K562 (cell line): ENCODE results near the gene HBB. TPM values are rescaled to one million over a fixed set of nuclear protein-coding genes. Genes with fewer than 3 reads are reported as not detected.

Experiments used
- ATAC-seq: fragments of 200-7000 bp; cut with Tn5 transposase; 3 replicates; pipeline ENCODE4 v1.9.1; 2020; ENCODE audit warnings: moderate library complexity
- BruUV-seq: library from RNA; stranded (reverse); fragments of 400-500 nt; replicated peaks from 2 replicates; lab custom pipeline; 2021; lab: Mats Ljungman, UMichigan
- CTCF ChIA-PET: fragments of 300-600 bp; formaldehyde crosslinking; extraction: SDS; loops from one replicate; lab custom pipeline; 2021; ENCODE audit warnings: low intra/inter-chr PET ratio; lab: Yijun Ruan, JAX
- POLR2A ChIA-PET: fragments of 300-600, 350-650 bp; sonication (Branson Sonifier 250); formaldehyde crosslinking; extraction: SDS; loops from one replicate; lab custom pipeline; 2021; ENCODE audit warnings: antibody characterized with exemption, inconsistent platforms; lab: Yijun Ruan, JAX
- DNase-seq, 4 experiments: peaks; one replicate each; pipeline versions ENCODE4 v3.0.0 to v3.0.0-alpha.2; 2011 to 2018; ENCODE audit warnings: low spot score in 3 of 4, mixed read lengths in 3 of 4; ENCODE audit errors: extremely low read depth in 1 of 4
- FAIRE-seq: peaks from 2 replicates; lab custom pipeline; 2011; peaks lifted over from hg19 to GRCh38; lab: Jason Lieb, UNC
- H2AFZ ChIP-seq: 2 replicates; pipeline ENCODE4 v1.6.0; 2011; ENCODE audit warnings: low read depth, low read length, control low read depth, inconsistent platforms
- H3K27ac ChIP-seq: fragments of 200-600 bp; 3 replicates; pipeline ENCODE4 v1.8.0; 2011; ENCODE audit warnings: low read depth, mild to moderate bottlenecking, control low read depth, inconsistent platforms, low read length, moderate library complexity, mixed read lengths; ENCODE audit errors: extremely low read depth
- H3K27me3 ChIP-seq, 2 experiments: fragments of 300-600 bp in 1 of 2; 2 replicates in 1 of 2; 3 replicates in 1 of 2; pipeline versions ENCODE4 v1.6.0 to v1.8.0; 2011; ENCODE audit warnings: inconsistent platforms in 2 of 2, low read length in 2 of 2, mild to moderate bottlenecking in 1 of 2, mixed read lengths in 1 of 2, moderate library complexity in 1 of 2; ENCODE audit not compliant: control insufficient read depth in 2 of 2, insufficient read depth in 2 of 2
- H3K36me3 ChIP-seq: fragments of 300-600 bp; 3 replicates; pipeline ENCODE4 v1.8.0; 2011; ENCODE audit warnings: mild to moderate bottlenecking, low read length, inconsistent platforms; ENCODE audit not compliant: control insufficient read depth, insufficient read depth
- H3K4me1 ChIP-seq, 2 experiments: fragments of 200-600 bp in 1 of 2; replicated peaks in 1 of 2; 2 replicates in 1 of 2; 3 replicates in 1 of 2; pipeline versions ENCODE4 v1.5.1 to v1.8.0; 2011; ENCODE audit warnings: inconsistent platforms in 2 of 2, low read length in 2 of 2, mild to moderate bottlenecking in 1 of 2, mixed read lengths in 1 of 2, moderate library complexity in 1 of 2; ENCODE audit not compliant: control insufficient read depth in 2 of 2, insufficient read depth in 2 of 2
- H3K4me2 ChIP-seq: 2 replicates; pipeline ENCODE4 v1.6.1; 2011; ENCODE audit warnings: low read length, control low read depth, inconsistent platforms, mixed read lengths; ENCODE audit not compliant: insufficient read depth
- H3K4me3 ChIP-seq: fragments of 200-600 bp; sonication (generic), shearing (Covaris generic); 2 replicates; pipeline ENCODE4 v1.5.1; 2016; ENCODE audit warnings: control low read depth, inconsistent platforms
- H3K79me2 ChIP-seq: fragments of 200-600 bp; 3 replicates; pipeline ENCODE4 v1.8.0; 2011; ENCODE audit warnings: low read length, inconsistent platforms; ENCODE audit not compliant: control insufficient read depth, insufficient read depth
- H3K9ac ChIP-seq, 2 experiments: 2 replicates each; pipeline versions ENCODE4 v1.6.0 to v1.6.1; 2011; ENCODE audit warnings: low read depth in 2 of 2, low read length in 2 of 2, control low read depth in 1 of 2, inconsistent platforms in 1 of 2, mild to moderate bottlenecking in 1 of 2, mixed read lengths in 1 of 2; ENCODE audit not compliant: insufficient read depth in 1 of 2
- H3K9me1 ChIP-seq: one replicate; pipeline ENCODE4 v1.6.0; 2011; ENCODE audit warnings: inconsistent platforms, mild to moderate bottlenecking, low read length, moderate library complexity; ENCODE audit not compliant: control insufficient read depth, insufficient read depth
- H3K9me3 ChIP-seq: replicated peaks from 2 replicates; pipeline ENCODE4 v1.5.1; 2011; ENCODE audit warnings: low read depth, low read length, inconsistent platforms; ENCODE audit not compliant: control insufficient read depth, insufficient read depth
- H4K20me1 ChIP-seq: replicated peaks from 2 replicates; pipeline ENCODE4 v1.6.1; 2011; ENCODE audit warnings: low read length, inconsistent platforms, mixed read lengths; ENCODE audit not compliant: control insufficient read depth, insufficient read depth
- BCL6 ChIP-seq: fragments of 250-450 bp; sonication (Bioruptor Pico); IDR thresholded peaks from 2 replicates; pipeline ENCODE4 v1.4.0; 2020
- BMI1 ChIP-seq: fragments of 150-350 bp; IDR thresholded peaks from 2 replicates; pipeline ENCODE4 v1.6.1; 2014; ENCODE audit warnings: low read length
- FOXK2 ChIP-seq, 2 experiments: fragments of 450-650 bp; IDR thresholded peaks in 1 of 2; conservative IDR thresholded peaks in 1 of 2; 2 replicates each; pipeline ENCODE4 v1.6.1; 2016; ENCODE audit warnings: low read depth in 2 of 2, mild to moderate bottlenecking in 1 of 2
- GATAD2A ChIP-seq: fragments of 450-650 bp; IDR thresholded peaks from 2 replicates; pipeline ENCODE4 v1.6.1; 2017
- KDM1A ChIP-seq, 2 experiments: fragments of 450-650 bp; IDR thresholded peaks; 2 replicates each; pipeline ENCODE4 v1.6.1; 2016; ENCODE audit warnings: mild to moderate bottlenecking in 2 of 2
- MAFK ChIP-seq: IDR thresholded peaks from 2 replicates; pipeline ENCODE4 v1.6.1; 2011; ENCODE audit warnings: low read length, improper control_type of control experiment
- POLR2AphosphoS5 ChIP-seq: IDR thresholded peaks from 2 replicates; pipeline ENCODE4 v1.6.1; 2011; ENCODE audit warnings: mild to moderate bottlenecking, low read depth, low read length, moderate library complexity; ENCODE audit not compliant: control insufficient read depth, insufficient read depth
- PPARD ChIP-seq: fragments of 250-450 bp; sonication (Bioruptor Pico); IDR thresholded peaks from 2 replicates; pipeline ENCODE4 v1.8.0; 2022; ENCODE audit warnings: inconsistent platforms, mild to moderate bottlenecking, moderate library complexity
- PTBP1 ChIP-seq: fragments of 200-400 bp; formaldehyde crosslinking; IDR thresholded peaks from 2 replicates; pipeline ENCODE4 v1.6.1; 2017; ENCODE audit warnings: low read depth, low read length
- RBM14 ChIP-seq: fragments of 200-400 bp; formaldehyde crosslinking; IDR thresholded peaks from 2 replicates; pipeline ENCODE4 v1.6.1; 2018; ENCODE audit warnings: low read depth, mild to moderate bottlenecking, low read length, moderate library complexity, borderline replicate concordance; ENCODE audit not compliant: insufficient read depth
- SMAD2 ChIP-seq: fragments of 150-350 bp; IDR thresholded peaks from 2 replicates; pipeline ENCODE4 v1.6.1; 2014; ENCODE audit warnings: low read depth, mild to moderate bottlenecking, low read length
- ZEB2 ChIP-seq: fragments of 450-650 bp; IDR thresholded peaks from 2 replicates; pipeline ENCODE4 v1.6.1; 2016
- ZNF134 ChIP-seq: fragments of 250-450 bp; sonication (Bioruptor Pico); conservative IDR thresholded peaks from 2 replicates; pipeline ENCODE4 v1.4.0; 2020
- ZNF263 ChIP-seq: sonication (generic); formaldehyde crosslinking; IDR thresholded peaks from 2 replicates; pipeline ENCODE4 v1.8.0; 2022; ENCODE audit warnings: mild to moderate bottlenecking, missing genetic modification reagents, borderline replicate concordance
- ZNF57 ChIP-seq: fragments of 450-650 bp; formaldehyde crosslinking; IDR thresholded peaks from 2 replicates; pipeline ENCODE4 v1.4.0; 2020; ENCODE audit warnings: mild to moderate bottlenecking, moderate library complexity
- WGBS: fragments of 100-300 bp; shearing (Covaris generic); methylation state at CpG from one replicate; pipeline ENCODE4 v1.1.6; 2016; ENCODE audit warnings: low coverage, mixed read lengths; ENCODE audit not compliant: insufficient coverage; ENCODE audit errors: missing lambda C conversion rate; 5-methylcytosine and 5-hydroxymethylcytosine counted together
- in situ Hi-C: fragments of 300-500 bp; cut with MboI; formaldehyde crosslinking; loops from 4 replicates; pipeline ENCODE4 v1.15.0; 2018; ENCODE audit warnings: inconsistent platforms, mixed read lengths
- intact Hi-C: fragments of 100-400 bp; cut with micrococcal nuclease; formaldehyde crosslinking; loops from 2 replicates; pipeline ENCODE4 v1.14.2; 2022
- polyA plus RNA-seq, 8 experiments: library from polyadenylated mRNA; depleted of rRNA in 4 of 8; stranded (reverse) in 5 of 8; unstranded in 3 of 8; fragments of >200 nt; fragmentation: Nextera tagmentation in 2 of 8; fragmentation: Illumina TruSeq in 1 of 8; extraction: Ambion mirVana in 2 of 8; extraction: Trizol in 1 of 8; gene quantifications; 2 replicates each; pipeline versions ENCODE4 v1.2.1 to v1.2.3, GENCODE V29; 2011 to 2014; ENCODE audit warnings: inconsistent platforms in 1 of 8, missing spikeins in 1 of 8
- total RNA-seq, 7 experiments: library from RNA; depleted of rRNA in 6 of 7; stranded (reverse); fragments of >200 nt in 6 of 7; fragmentation: Illumina TruSeq in 2 of 7; extraction: Trizol in 2 of 7; gene quantifications; 2 replicates each; pipeline versions ENCODE4 v1.2.1 to v1.2.3, GENCODE V29; 2011 to 2021; ENCODE audit warnings: low replicate concordance in 1 of 7
- TF ChIP-seq, protein P1 (sequence below), 2 experiments: fragments of 450-650 bp; IDR thresholded peaks; 2 replicates each; pipeline ENCODE4 v1.6.1; 2018; ENCODE audit warnings: mild to moderate bottlenecking in 2 of 2, low read depth in 1 of 2; ENCODE audit not compliant: partially characterized antibody in 2 of 2
- TF ChIP-seq, protein P2 (sequence below): fragments of 250-450 bp; sonication (Bioruptor Pico); IDR thresholded peaks from 2 replicates; pipeline ENCODE4 v1.5.0; 2020; ENCODE audit warnings: mild to moderate bottlenecking, borderline replicate concordance

HBB gene
- total and polyA plus RNA-seq, 9 of the 15 experiments (the other 6 are each of a cell fraction or from before 2014, with no cell fraction given), result 0.33 to 3.4 (median 1.2) TPM; not detected in 2

DNA sequence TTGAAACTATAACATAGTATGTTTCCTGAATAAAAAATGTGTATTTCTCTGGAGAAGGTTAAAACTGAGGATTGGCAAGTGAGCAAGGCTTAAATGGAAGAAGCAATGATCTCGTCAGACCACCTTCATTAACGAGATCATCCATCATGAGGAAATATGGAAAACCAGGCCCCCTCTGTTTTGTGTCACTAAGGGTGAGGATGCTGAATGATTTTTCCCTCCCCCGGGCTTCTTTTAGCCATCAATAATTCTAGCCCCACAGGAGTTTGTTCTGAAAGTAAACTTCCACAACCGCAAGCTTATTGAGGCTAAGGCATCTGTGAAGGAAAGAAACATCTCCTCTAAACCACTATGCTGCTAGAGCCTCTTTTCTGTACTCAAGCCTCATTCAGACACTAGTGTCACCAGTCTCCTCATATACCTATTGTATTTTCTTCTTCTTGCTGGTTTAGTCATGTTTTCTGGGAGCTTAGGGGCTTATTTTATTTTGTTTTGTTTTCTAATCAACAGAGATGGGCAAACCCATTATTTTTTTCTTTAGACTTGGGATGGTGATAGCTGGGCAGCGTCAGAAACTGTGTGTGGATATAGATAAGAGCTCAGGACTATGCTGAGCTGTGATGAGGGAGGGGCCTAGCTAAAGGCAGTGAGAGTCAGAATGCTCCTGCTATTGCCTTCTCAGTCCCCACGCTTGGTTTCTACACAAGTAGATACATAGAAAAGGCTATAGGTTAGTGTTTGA lies 48.7 kb upstream of the HBB start:
- in situ Hi-C loops (no loop called here), intact Hi-C loops (no loop called here)
- CTCF ChIA-PET, result no interaction called here
- H3K9me3 ChIP-seq, result no peaks in the 10 kb centered on the region
- peak overlapping the region; percentile 74 for H3K4me2 ChIP-seq
- peak; percentile 90 for FAIRE-seq
- H3K36me3 ChIP-seq, result peaks cover 33% of the 10 kb centered on the region
- WGBS, result 4% methylated on average over 6 of the region's 6 CpGs
- H3K27me3 ChIP-seq, result no peaks in the 10 kb centered on the region
- POLR2A ChIA-PET, result interaction anchor here (0.6 to 7.3 kb wide), 13 partner anchors 7 to 1652 kb away, joined by 3 to 55 read pairs (median 3); partner anchors contain the start of genes HBE1, HBG1 and HBG2
- peaks cover 34 to 80% of the 10 kb centered on the region in 2 experiments for H3K4me1 ChIP-seq
- peaks cover 68% of the 10 kb centered on the region for H3K79me2 ChIP-seq
- no peak overlapping the region for H2AFZ ChIP-seq
- H3K4me3 ChIP-seq, result peak overlapping the region; percentile 20; the same call in 1 of the 2 replicates
- H3K9ac ChIP-seq, result peak overlapping the region in 1 of 2 experiments; percentile 54; a peak in 2 of 4 replicates
- ATAC-seq, result peak; percentile 93
- no peaks in the 10 kb centered on the region for H4K20me1 ChIP-seq
- no TSS peak for BruUV-seq
- peak overlapping the region; percentile 87 for H3K27ac ChIP-seq
- no peaks in the 10 kb centered on the region for H3K9me1 ChIP-seq
- DNase-seq, result peak; percentile 76 to 95 (median 83)
- TF ChIP-seq, protein P1, sequence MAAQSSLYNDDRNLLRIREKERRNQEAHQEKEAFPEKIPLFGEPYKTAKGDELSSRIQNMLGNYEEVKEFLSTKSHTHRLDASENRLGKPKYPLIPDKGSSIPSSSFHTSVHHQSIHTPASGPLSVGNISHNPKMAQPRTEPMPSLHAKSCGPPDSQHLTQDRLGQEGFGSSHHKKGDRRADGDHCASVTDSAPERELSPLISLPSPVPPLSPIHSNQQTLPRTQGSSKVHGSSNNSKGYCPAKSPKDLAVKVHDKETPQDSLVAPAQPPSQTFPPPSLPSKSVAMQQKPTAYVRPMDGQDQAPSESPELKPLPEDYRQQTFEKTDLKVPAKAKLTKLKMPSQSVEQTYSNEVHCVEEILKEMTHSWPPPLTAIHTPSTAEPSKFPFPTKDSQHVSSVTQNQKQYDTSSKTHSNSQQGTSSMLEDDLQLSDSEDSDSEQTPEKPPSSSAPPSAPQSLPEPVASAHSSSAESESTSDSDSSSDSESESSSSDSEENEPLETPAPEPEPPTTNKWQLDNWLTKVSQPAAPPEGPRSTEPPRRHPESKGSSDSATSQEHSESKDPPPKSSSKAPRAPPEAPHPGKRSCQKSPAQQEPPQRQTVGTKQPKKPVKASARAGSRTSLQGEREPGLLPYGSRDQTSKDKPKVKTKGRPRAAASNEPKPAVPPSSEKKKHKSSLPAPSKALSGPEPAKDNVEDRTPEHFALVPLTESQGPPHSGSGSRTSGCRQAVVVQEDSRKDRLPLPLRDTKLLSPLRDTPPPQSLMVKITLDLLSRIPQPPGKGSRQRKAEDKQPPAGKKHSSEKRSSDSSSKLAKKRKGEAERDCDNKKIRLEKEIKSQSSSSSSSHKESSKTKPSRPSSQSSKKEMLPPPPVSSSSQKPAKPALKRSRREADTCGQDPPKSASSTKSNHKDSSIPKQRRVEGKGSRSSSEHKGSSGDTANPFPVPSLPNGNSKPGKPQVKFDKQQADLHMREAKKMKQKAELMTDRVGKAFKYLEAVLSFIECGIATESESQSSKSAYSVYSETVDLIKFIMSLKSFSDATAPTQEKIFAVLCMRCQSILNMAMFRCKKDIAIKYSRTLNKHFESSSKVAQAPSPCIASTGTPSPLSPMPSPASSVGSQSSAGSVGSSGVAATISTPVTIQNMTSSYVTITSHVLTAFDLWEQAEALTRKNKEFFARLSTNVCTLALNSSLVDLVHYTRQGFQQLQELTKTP (IDR thresholded peaks at IDR 0.05; ENCODE audit: low read depth in 1 of 2, partially characterized antibody in 2 of 2), result peak; percentile 31 to 75
- TF ChIP-seq ZEB2 (peak; percentile 29; the same call in 1 of the 2 replicates), FOXK2 (conservative IDR thresholded peaks at IDR 0.05 in 1 of 2, IDR thresholded peaks at IDR 0.05 in 1 of 2; ENCODE audit: low read depth in 2 of 2) (peak; percentile 70 to 71), ZNF134 (CRISPR knock-in tag) (no peak), KDM1A (IDR thresholded peaks at IDR 0.05) (peak; percentile 18 to 53; a peak in 2 of 4 replicates), ZNF57 (CRISPR knock-in tag) (no peak), MAFK (no peak; the same call in 1 of the 2 replicates), GATAD2A (peak; percentile 74; the same call in 1 of the 2 replicates), BCL6 (CRISPR knock-in tag) (no peak), PTBP1 (no peak), BMI1 (no peak), ZNF263 (CRISPR knock-in tag) (no peak), RBM14 (no peak), SMAD2 (no peak), POLR2AphosphoS5 (peak; percentile 81), PPARD (no peak)
- TF ChIP-seq, protein P2, sequence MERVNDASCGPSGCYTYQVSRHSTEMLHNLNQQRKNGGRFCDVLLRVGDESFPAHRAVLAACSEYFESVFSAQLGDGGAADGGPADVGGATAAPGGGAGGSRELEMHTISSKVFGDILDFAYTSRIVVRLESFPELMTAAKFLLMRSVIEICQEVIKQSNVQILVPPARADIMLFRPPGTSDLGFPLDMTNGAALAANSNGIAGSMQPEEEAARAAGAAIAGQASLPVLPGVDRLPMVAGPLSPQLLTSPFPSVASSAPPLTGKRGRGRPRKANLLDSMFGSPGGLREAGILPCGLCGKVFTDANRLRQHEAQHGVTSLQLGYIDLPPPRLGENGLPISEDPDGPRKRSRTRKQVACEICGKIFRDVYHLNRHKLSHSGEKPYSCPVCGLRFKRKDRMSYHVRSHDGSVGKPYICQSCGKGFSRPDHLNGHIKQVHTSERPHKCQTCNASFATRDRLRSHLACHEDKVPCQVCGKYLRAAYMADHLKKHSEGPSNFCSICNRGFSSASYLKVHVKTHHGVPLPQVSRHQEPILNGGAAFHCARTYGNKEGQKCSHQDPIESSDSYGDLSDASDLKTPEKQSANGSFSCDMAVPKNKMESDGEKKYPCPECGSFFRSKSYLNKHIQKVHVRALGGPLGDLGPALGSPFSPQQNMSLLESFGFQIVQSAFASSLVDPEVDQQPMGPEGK, result no peak
